Stimulated activated CD8-positive, alpha-beta memory T cell treated with anti-CD3 and anti-CD28 coated beads, Interleukin-15, amount 100 ng/mL, for 48 hours (primary cell): ENCODE measurements around the gene PRKG2.

Source experiments
- DNase-seq, 2 donors: peaks; one replicate each; pipeline ENCODE4 v3.0.0-alpha.2; 2020; ENCODE audit warnings: low read depth in 2 of 2

PRKG2 gene

DNA sequence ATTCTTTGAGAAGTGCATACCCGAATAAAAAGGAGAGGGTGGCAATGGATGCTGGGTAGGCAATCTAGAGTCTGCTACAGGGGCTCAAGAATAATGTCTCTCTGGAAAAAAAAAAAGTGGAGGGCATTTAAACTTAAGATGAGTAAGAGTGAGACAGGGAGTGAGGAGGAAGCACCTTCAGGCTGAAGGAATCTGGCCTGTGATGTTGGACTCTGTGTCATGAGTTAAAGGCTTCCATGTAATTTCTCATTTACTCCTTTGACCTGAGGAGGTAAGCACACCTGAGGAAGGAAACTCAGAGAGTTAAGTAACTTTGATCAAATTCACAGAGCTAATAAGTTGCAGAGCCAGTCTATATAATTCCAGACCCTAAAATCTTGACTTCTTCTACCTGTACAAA is 3.2 kb upstream of the PRKG2 start:
- DNase-seq, result no peak

DNA sequence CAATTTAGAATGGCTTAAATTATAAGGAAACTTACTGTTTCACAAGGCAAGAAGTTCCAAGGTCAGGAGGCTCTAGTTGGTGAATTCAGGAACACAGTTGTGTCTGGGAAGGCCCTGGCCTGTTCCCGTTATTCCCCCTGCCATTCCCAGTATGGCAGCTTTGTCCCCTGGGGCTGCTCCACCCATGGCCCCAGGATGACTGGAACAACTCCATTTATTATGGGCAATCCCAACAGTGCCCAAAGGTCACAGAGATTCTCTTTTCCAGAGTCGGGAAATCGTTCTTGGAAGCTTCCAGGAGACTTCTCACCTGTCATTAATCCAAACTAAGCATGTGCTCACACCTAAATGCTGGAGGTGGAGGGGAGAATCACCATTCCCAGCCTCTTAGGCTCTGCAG is 2.8 kb upstream of the PRKG2 start:
- no peak for DNase-seq

DNA sequence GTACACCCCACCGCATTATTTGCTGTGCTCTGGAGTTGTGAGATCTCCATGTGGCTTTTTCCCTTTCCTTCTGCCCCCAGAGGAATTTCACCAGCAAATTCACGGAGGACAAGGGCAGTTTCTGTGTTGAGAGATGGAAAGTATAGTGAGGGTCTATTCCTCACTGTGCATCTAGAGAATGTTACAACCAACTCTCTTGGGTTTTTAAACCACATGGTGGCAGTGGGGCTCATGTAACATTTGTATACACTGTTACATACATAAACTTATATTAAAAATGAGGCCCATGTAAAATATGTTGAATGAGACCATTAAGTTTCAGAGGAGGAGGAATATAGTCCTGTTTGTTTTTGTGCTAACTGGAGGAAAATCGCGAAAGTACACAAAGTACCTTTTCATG is 909 bp upstream of the PRKG2 start:
- no peak for DNase-seq

DNA sequence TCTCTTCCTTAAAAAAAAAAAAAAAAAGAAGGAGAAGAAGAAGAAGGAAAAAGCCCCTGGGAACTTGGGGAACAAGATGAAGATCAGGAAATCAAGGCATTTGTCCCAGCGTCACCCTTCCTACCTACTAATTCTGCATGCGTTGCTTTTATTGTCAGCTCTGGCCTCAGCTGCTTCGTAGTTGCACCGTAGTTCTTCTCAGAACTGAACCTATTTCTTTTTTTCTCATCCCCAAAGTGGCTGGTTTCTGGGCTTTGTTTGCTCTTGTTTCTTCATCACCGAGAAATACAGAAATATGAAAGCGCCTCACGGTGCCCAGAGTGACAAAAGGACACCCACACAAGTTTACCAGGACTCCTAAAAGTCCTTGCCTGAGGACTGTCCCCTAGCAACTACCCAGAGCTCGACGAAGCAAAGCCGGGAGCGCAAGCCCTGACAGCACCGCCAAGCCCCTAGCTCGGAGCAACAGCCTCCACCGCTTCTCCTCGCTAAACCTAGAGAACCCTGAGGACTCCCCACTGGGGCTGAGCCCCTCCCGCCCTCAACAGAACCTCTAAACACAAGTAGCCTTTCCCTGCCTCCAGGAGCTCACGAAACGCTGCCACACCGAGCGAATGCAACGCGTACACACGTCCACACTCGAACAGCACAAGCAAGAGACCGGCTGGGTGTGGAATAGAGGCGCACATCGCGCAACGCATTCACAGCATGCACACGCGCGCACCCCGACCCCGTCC is 710 bp downstream of the PRKG2 start:
- no peak for DNase-seq

DNA sequence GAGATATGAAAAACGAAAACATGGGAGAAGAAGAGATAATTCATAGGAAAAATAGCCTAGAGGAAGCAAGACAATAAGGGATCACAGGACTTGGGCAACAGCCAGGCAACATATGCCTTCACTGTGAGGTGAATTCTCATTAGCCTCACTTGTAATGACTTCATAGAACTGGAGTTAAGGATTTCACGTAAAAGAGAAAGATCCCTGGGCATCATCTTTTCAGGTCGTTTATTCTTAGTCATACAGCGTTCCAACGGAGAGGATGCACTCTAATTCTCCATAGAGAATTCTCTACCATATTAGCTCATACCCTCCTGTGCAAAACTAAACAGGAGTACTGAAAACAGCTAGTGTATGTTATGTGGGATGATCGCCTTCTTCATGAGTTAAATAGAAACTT is 1.4 kb downstream of the PRKG2 start:
- no peak for DNase-seq

DNA sequence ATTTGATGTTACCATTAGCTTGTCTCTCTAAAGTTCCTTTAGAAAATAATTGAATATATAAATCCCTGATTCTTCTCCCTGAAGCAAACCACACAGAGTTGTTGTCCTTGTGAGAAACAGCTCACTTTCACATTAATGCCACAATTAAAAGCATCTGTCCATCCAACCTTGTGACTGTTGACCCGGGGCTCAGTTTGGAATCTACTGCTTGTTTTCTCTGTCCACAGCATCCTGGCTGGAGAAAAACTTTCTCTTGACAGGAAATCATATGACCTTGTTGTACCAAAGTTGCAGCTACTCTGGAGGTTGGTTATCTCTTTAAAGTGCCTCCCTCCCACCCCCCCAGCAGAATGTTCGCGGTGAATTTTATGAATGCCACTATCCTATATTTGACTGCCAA is 3.1 kb downstream of the PRKG2 start:
- no peak for DNase-seq

DNA sequence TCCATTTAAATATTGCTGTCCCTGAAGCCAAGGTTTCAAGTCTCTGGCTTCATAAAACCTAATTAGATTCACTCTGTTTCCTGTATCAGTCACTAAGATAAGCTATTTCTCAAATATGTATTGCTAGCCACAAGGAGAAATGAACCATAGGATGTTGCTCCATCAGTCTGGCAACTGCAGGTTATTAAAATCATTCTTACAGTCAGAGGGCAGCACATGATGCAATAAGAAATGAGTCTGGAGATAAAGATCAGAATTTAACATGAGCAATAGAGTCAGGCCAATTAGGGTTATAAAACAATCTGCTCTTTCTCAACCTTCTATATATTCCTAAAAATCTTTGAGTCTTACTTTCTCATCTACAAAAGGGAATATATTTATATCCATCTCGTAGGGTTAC is 7.2 kb downstream of the PRKG2 start:
- no peak for DNase-seq

DNA sequence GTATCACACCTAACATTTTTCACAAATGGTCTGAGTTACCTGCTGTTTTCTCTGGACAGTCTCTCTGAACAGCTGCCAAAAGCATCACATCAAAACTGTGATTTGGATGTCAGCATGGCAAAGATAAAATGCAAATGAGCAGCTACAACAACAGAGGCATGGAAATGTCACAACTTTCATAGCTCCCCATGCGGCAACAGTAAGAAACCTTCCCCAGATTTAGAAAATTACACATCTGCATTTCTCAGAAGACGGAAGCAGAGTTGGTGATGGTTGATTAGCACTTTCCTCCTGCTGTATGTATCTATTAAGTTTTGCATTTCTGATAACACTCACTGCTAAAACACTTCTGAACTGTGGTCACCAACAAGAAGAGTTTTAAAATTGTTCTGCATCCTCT is 9.7 kb downstream of the PRKG2 start:
- no peak for DNase-seq

DNA sequence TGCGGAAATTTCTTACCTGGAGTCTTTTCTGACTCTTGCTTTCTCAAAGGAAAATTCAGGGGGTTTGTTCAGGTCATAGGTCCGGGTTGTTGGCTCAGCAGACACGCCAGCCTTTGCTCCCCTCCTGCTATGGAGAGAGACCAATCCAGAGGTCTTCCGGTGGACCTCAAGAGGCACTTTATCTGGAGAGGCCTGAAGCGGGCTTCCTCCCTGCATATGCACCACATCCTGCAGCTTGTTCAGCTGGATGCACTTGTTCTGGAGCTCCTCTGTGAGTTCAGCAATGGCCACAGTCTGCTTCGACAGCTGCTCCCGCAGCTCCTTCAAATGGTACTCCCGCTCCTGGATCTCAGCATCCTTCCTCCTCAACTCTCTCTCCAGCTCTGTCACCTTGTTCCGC is 10.5 kb downstream of the PRKG2 start:
- no peak for DNase-seq

DNA sequence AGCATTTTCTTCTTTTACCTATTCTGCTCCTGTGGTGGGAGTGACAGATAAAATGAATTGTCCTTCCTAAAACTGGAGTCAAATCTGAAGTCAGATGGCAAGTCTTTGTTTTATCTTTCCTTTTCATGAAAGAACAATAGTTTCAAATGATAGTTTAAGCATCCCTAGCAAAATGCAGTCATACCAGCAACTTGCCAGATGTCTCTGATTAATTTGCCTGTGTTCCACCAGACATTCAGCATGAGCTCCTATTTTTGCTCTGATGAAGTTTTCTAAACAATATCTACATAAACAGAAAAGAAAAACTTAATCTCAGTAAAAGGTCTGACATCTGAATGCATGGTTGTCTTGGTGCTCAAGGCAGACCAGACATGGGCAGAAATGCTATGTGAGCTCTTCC is 15.2 kb downstream of the PRKG2 start:
- DNase-seq, result no peak

DNA sequence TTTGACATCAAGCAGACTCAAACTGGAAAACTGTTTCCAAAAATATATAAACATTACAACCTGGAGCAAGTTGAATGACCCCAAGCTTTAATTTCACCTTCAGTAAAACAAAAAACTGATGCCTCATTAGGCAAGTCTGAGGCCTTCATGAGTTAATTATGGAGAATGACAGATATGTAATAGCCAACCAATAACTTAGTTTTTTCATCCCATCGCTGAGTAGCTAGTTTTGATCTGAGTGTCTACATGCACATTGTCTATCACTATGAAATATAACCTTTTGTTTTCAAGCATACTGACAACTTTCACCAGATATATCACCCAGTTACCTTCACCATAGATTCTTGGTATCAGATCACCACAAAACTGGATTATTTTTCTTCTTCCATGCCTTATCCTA is 16.4 kb downstream of the PRKG2 start:
- DNase-seq, result no peak

DNA sequence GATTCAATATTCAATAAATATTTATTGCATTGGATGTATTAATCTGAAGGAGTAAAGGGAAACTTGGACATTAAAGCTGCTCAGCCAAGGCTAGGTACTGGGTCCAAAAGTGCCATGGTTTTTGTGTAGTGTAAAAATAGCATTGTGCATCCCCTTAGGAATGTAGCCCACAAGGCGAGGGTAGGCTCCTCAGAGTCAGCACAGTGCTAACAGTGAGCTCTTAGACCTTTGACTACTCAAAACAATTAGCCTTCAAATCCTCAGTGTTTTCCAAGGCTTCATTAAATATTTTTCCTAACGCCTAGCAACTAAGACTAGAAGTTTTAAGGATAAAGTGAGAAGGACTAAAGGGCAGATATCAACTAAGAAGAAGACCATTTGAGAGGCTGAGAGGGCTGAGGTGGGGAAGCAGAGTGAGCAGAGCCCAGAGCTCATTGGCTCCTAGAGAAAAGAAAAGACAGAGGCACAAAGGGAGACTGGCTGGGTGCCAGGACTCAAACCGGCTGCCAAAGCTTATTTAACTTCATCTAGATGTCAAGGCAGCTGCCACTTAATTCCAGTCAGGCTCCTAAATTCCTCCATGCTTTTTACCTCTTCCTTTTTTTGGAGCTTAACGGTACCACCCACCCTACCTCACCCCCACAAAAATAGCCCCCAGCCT is 17.0 kb downstream of the PRKG2 start:
- DNase-seq, result no peak

DNA sequence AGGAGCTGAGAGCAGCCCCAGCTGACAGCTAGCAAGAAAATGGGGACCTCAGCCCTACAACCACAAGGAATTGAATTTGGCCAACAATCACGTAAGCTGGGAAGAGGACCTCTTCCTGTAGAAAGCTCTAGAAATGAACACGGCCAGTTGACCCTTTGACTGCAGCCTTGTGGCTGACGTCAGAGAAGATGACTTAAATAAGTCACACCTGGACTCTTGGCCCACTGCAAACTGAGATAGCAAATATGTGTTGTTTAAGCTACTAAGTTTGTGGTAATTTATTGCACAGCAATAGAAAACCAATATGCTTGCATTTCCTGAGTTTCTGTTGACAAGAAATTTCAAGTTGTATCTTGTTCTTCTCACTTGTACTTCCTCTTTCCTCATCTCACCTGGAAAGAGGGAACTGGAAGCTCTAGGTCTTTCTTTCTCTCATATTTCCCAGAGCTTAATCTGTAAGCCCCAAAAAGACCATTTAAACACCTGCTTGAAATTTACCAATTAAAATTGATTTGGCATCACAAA is 18.8 kb downstream of the PRKG2 start:
- no peak for DNase-seq

DNA sequence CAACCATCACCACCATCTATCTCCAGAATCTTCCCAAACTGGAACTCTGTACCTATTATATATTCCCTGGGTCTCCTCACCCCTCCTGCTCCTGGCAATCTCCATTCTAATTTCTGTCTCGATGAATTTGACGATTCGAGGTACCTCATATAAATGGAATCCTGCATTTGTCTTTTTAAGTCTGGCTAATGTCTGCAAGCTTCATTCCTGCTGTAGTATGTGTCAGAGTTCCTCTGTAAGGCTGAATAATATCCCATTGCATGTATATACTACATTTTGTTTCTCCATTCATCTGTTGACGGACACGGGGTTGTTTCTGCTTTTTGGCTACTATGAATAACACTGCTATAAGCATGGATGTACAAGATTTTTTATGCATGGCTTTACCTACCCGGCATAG is 19.5 kb downstream of the PRKG2 start:
- no peak for DNase-seq

DNA sequence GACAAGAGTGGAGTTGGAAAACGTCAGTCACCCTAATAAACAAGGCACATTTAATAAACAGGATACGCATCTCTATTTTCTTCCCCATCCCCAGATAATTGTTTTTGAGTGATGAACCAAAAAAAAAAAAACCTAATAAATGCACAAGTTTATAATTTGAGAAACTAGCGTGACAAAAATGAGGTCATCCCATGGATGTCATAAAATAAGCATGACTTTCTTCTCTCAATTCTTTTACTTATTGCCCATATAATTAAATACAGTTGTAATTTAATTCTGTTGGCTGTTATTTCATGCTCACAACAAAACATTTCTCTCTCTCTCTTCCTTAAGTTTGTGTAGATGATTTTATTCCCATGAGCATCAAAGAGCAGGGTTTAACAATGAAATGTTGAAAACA is 20.7 kb downstream of the PRKG2 start:
- no peak for DNase-seq

DNA sequence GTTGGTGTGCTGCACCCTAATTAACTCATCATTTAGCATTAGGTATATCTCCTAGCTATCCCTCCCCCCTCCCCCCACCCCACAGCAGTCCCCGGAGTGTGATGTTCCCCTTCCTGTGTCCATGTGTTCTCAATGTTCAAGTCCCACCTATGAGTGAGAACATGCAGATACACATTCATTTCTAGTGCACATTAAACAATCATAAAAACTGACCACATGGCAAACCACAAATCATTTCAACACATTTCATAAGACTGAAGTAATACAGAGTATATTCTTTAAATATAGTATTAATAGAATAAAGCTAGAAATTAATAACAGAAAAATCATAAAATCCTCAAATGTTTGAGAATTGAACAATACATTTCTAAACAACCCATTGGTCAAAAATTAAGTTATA is 34.1 kb downstream of the PRKG2 start:
- no peak for DNase-seq

DNA sequence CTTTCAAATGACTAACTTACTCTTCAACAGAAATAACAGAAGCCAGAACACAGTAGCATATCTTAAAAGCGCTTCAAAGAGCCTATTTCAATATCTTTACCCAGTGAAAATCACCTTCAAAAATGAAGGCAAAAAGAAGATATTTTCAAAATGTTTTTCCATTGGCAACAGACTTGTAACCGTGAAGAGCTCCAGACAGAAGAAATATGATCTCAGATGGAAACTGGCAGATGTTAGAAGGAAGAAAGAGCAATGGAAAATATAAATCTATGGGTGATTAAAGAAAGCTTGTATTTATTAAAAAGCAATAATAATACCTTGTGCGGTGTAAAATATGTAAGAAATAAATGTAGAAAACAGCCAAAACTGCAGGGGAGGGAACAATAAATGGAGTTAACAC is 35.7 kb downstream of the PRKG2 start:
- no peak for DNase-seq

DNA sequence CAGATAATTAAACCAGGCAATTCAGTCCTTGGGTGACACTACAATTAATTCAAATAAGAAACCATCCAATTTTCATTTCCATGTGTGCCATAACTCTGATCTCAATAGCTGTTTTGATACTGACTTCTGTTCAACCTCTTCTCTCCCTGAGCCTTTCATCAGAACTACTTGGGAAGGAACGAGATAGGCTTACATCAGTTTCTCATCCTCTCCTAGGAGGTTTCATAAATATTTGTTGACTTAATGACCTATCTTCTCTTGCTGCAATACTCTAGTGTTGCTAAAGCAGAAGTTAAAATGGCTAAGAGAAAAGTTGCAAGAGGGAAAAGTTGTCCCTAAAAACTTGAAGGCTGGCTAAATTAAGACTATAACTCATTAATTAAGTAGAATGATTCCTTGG is 41.8 kb downstream of the PRKG2 start:
- DNase-seq, result no peak

DNA sequence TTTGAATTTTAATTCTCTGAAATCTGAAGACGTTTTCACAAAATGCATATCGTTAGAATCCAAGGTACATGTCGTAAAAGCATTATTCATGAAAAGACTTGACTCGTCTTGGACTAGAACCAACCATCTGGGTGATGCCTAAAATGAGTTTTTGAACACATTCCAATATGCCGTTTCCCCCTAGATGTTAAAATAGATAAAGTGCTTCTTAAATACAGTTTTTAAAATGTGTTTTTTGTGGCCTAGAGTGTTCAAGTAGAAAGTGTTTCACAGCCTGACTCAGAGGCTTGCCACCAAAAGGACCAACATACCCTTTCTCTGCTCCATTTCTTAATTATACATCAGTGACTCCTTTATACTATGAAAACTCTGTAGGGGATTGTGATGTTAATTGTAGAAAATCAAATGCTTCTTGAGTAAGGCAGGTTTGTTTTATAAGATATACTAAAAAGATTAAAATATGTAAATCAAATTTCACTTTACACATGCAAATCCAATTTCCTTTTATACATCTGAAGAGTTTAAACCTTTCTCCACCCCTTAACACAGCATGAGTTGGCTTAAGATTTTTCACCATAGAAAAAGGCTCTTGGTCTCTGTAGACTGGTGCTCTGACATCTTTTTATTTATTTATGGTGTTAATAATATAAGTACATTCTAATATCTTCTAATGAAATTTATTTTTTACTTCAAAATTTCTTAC is 48.4 kb downstream of the PRKG2 start:
- no peak for DNase-seq

DNA sequence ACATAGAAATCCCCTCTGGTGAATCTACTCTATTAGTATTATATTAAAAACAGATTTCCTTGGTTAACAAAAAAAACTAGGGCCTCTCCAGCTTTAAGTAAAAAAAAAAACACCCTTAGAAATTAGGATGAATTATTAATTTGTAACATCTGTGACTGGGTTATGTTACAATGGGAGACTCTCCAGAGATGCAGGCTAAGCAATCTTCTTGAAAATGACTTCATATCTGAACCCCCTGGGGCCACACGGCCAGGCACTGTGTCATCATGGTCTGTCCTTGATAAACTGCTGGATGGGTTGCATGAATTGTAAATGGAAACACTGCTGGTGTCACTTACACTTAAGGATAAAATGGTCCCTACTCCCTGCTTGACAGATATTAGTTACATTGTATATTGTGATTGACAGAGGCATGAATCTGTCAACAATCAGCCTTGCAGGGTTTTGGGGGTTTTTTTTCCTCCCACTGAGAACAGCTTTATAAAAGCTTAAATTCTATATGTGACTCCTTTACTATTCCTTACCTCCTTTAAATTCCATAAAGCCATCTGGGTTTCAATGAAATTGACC is 49.1 kb downstream of the PRKG2 start:
- DNase-seq, result no peak

DNA sequence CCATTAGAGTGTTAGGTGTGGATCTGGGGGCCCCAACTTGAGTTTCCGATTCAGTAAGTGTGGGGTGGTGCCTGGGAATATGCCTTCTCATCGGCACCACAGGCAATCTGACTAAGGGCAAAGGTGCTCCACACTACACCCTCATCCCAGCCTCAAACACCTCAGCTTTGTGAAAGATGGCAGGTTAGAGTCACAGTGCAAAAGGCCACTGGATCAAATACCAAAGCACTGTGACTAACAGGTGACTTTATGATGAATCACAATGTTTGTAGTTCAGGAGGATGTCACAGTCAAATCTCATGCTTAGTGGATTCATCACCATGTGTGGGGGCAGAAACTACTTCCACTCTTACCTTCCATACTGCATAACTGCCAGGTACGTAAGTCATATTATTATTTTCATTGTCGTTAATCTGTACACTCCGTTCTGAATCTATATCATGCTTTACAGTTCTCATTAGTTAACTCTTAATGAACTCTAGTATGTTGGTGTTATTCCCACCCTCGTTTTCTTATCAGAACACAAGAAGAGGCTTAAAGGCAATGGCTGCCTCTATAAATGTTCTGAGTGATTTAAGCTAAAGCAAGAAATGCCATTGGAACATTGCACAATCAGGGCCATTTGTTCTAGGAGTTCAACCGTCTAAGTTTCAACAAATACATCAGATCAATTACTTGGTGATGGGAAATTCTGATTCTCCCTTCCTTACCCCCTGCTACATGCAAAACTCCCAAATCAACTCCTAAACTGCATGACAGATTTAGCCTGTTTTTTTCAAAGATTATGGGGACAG is 50.2 kb downstream of the PRKG2 start:
- DNase-seq, result peak in 1 of 2 donors; percentile 19

DNA sequence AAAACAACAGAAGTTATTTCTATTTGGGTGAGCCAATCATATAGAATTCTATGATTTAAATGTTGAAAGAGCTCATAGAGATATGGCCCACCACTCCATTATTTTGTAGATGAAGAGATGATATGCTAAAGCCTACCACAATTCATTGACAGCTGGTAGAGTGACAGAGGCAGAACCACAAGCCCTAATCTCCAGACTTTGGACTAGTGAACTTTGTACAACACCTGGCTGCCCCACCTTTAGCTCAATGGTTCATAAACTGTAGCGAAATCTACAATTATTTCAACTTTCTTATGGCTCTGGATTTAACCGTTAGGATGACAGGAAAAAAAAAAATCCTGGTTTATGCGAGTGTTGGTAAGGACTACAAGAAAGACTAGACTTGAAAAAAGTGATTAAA is 50.9 kb downstream of the PRKG2 start:
- no peak for DNase-seq
